OCI-LY1 (cell line): ENCODE data around the gene TBC1D5.

Source experiments
- EZH2 ChIP-seq: fragments of 200-600 bp; sonication (generic), shearing (Covaris generic); IDR thresholded peaks from 2 replicates; pipeline ENCODE4 v1.8.0; 2017; ENCODE audit warnings: borderline replicate concordance, mixed run types, mild to moderate bottlenecking, antibody characterized with exemption, low read length, moderate library complexity, mixed read lengths
- TF ChIP-seq, protein P1 (sequence below): fragments of 200-600 bp; sonication (generic), shearing (Covaris generic); IDR thresholded peaks from 2 replicates; pipeline ENCODE4 v1.5.1; 2017; ENCODE audit warnings: mild to moderate bottlenecking, antibody characterized with exemption, low read length, moderate library complexity, mixed read lengths

- TF ChIP-seq, protein P1, sequence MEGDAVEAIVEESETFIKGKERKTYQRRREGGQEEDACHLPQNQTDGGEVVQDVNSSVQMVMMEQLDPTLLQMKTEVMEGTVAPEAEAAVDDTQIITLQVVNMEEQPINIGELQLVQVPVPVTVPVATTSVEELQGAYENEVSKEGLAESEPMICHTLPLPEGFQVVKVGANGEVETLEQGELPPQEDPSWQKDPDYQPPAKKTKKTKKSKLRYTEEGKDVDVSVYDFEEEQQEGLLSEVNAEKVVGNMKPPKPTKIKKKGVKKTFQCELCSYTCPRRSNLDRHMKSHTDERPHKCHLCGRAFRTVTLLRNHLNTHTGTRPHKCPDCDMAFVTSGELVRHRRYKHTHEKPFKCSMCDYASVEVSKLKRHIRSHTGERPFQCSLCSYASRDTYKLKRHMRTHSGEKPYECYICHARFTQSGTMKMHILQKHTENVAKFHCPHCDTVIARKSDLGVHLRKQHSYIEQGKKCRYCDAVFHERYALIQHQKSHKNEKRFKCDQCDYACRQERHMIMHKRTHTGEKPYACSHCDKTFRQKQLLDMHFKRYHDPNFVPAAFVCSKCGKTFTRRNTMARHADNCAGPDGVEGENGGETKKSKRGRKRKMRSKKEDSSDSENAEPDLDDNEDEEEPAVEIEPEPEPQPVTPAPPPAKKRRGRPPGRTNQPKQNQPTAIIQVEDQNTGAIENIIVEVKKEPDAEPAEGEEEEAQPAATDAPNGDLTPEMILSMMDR: no peak
- no peak for TF ChIP-seq EZH2
These were observed 136.5 kb downstream of the TBC1D5 start for GRCh38 chr3:17605934-17606333.
